Activated CD8-positive, alpha-beta memory T cell treated with anti-CD3 and anti-CD28 coated beads for 36 hours (primary cell): ENCODE results near the gene MPRIP. TPM values are rescaled to one million over a fixed set of nuclear protein-coding genes. Genes with fewer than 3 reads are reported as not detected.

Source experiments
- CTCF ChIA-PET: fragments of 350-600 bp; sonication (Branson Sonifier 250); formaldehyde crosslinking; loops from one replicate; lab custom pipeline; 2021; ENCODE audit warnings: antibody characterized with exemption; lab: Charles Lee
- POLR2A ChIA-PET: fragments of 350-600 bp; sonication (Branson Sonifier 250); formaldehyde crosslinking; loops from one replicate; lab custom pipeline; 2021; ENCODE audit warnings: antibody characterized with exemption; lab: Charles Lee
- total RNA-seq, 2 experiments: library from RNA; stranded (reverse); gene quantifications; one replicate each; pipeline ENCODE4 v1.2.3, GENCODE V29; 2021

The MPRIP gene
- total RNA-seq, 2 experiments from 2014 or later, result 165 to 172 TPM

DNA sequence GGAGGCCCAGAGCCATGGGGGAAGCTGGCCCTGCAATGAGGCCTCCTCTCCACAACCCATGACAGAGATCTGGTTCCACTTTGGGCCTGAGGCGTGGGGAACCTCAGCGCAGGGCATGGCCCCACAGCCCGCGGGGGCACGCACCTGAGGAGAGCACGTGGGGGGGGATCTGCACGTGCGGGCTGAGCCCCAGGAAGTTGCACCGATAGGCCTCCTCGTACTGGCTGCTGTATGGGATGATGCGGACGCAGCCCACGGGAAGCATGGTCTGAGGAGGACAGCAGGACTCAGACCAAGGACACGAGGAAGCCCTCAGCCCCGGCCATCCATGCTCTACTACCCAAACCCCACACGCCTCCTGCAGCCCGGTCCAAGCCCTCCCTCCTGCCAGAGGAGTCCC lies 174.0 kb downstream of the MPRIP start:
- ChIA-PET POLR2A (no interaction called here), CTCF (no interaction called here)

DNA sequence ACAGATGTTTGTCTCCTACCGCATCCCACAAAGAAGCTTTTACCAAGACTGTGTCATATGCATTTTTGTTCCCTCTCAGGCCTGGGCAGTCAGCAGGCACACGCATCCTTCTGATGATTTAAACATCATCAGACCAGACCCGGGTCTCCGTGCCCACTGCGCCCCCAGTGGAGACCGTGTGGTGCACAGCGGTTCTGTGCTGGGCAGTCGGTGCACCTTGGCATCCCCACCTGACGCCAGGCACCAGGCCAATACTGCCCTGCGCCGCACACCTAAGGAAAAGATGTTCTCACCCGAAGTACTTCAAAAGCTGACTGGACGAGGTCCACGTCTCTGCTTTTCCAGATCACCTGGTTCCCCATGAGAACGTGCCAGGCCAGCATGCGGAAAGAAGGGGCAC lies 174.5 kb downstream of the MPRIP start:
- CTCF ChIA-PET, result no interaction called here
- POLR2A ChIA-PET, result no interaction called here

- ChIA-PET POLR2A (no interaction called here), CTCF (interaction anchor here (0.7 kb wide), 1 partner anchor 41 kb away, joined by 4 read pairs; no protein-coding TSS in a partner anchor)
These were observed 175.7 kb downstream of the MPRIP start for GRCh38 chr17:17217995-17218394.

DNA sequence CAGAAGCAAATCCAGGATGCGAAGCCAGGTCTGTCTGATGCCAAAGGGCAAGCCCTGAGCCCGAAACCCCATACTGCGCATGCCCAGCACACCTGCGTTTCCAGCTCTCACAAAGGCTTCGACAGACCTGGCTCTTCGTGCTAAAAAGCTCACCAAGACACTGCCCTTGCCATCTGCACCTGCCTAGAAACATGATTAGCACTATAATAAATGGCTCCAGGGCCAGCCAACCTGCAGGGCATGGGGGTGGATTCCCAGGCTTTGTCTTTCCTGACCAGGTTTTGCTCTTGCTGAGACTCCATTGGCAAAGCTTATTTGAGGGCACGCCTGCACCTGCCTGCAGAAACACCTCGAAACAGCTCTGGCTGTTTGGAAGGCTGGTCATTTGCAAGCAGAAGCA lies 178.3 kb downstream of the MPRIP start:
- POLR2A ChIA-PET, result no interaction called here
- CTCF ChIA-PET, result no interaction called here

- ChIA-PET CTCF (interaction anchor here (0.6 kb wide), 1 partner anchor 49 kb away, joined by 3 read pairs; no protein-coding TSS in a partner anchor), POLR2A (no interaction called here)
These were observed 179.1 kb downstream of the MPRIP start for GRCh38 chr17:17221329-17221728.

GRCh38 chr17:17223736-17224135 lies 181.5 kb downstream of the MPRIP start:
- ChIA-PET CTCF (no interaction called here), POLR2A (no interaction called here)

DNA sequence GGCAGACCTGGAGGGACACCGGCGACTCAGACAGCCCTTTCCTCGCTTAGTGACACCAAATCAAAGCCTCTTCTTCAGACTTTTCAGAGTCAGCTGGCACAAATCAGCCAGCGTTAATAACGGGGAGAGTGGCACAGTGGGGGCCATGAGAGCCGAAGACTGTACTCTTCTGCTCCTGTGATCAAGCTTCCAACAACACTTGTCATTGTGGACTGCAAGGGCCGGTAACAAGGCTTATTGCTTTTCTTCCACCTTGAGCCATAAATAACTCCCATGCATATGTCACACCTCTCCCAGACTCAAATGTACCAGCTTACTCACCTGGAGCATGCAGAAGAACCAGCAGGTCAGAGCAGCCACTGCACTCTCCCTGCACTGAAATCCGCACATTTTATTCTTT lies 181.9 kb downstream of the MPRIP start:
- ChIA-PET POLR2A (no interaction called here), CTCF (no interaction called here)

DNA sequence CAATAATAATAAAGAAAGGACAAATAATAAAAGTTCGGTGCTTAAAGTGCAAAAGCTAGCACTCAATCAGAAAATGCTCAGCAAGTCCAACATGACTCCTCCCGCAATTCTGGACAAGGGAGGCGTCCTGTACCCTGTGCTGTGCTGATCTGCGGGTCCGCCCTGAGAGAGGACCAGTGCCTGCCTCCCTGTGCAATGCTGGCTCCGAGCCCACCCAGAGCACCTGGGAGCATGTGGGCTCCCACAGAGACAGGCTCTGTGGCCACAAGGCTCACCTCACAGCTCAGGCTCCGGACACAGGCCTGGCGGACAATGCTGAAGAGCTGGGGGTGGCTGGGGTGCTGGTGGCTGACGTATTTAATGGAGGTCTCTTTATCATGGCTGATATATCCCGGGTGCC lies 183.6 kb downstream of the MPRIP start:
- POLR2A ChIA-PET, result no interaction called here

DNA sequence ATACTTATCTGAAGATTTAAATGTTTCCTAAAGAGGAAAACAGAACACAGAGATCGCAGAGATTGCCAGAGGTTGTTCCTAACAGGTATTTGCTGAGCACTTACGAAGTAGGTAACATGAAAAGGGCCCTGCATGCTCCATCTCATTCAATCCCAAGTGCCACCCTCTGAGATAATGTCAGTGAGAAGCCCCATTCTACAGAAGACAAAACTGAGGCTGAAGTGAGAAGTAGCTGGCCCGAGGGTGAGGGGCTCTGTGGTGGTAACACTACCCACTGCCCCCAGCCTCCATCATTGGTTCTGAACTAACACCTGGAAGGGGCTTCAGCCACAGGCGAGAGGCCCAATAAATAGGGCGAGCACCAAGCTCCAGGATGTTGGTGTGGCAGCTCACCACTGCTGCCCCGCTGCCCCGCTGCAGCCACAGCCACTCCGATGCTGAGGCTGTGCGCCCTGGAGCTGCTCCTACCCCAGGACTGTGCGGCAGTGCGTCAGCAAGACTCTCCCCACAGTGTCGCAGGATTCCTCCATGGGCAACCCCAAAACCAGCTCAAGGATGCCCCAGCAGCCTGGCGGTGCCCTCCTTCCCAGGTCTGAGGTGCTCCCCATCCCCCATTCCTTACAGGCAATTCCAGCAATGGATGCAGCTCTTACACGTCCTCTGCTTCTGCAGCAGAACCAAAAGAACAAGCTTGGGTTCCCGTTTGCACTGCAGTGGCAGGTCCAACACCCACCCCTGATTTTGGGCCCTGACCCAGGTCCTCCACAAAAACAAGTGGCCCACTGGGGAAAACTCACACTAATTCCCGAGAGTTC lies 184.4 kb downstream of the MPRIP start:
- POLR2A ChIA-PET, result no interaction called here
- CTCF ChIA-PET, result no interaction called here

More for the DNA sequence above, 183.6 kb downstream of the MPRIP start:
- CTCF ChIA-PET, result no interaction called here

- ChIA-PET POLR2A (no interaction called here), CTCF (no interaction called here)
These were observed 185.6 kb downstream of the MPRIP start for GRCh38 chr17:17227608-17228520.

DNA sequence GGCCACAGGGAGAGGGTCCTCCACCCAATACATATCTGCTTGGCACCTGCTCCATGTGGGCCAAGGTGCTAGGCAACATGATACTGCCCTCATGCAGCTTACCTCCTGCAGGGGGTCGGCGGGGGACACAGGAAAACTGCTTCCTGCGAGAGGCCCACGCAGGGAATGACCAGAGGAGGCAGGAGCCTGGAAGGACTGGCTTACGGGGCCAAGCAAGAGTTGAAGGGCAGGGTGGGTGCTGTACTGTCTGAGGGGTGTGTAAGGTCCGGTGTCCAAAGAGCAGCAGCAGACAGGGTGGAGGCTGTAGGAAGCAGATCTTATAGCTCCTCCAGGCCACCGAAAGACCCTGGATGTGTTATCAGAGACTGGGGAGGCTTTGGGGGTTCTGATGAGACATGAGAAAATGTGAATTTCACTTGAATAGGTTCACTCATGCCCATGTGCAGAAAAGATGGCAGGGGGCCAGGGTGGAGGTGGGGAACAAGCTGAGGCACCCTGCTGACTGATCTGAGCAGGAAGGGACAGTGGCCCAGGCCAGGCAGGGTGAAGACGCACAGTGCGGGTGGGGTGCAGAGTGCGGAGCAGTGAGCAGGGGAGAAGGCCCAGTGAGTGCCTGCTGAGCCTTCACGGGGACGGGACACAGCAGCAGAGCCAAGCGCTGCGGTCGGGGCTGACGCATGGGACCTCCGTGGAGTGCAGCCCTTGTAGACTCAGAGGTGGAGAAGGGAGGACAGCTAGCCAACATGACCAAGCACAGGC lies 186.4 kb downstream of the MPRIP start:
- POLR2A ChIA-PET, result interaction anchor here (0.5 kb wide), 1 partner anchor 18 kb away, joined by 3 read pairs; no protein-coding TSS in a partner anchor
- CTCF ChIA-PET, result no interaction called here

GRCh38 chr17:17229416-17230384 lies 187.4 kb downstream of the MPRIP start:
- ChIA-PET POLR2A (interaction anchor here (0.5 kb wide), 1 partner anchor 19 kb away, joined by 3 read pairs; no protein-coding TSS in a partner anchor), CTCF (no interaction called here)

DNA sequence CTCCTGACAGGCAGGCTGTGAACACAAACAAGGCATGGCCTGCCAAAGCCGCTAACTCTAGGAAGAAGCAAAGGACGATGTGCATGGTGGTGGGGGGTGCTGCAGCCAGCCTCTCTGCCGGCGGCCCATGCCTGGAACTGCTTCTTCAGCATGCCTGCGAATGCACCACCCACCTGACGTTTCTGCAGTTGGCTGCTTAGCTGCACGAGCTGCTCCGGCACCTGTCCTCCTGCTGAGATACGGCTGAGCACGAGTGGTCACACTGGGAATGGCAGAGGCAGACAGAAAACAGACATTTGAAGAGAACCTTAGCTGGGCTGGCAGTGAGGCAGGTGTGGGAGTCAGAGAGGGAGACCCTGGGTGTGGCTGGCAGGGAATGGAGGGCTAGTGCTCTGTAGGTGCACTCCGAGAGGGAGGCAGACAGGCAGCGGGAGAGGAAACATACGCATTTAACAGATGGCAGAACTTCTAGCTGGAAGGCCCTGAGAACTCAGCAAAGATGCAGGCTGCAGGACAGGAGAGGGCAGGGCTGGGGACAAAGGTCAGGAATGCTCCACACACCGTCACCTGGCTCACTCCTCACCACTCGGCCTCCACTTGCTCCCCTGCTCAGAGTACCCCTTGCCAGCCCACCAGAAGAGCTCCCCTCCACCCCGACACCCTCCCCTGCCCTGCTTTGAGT lies 189.5 kb downstream of the MPRIP start:
- ChIA-PET CTCF (no interaction called here), POLR2A (no interaction called here)

GRCh38 chr17:17232303-17232621 lies 190.0 kb downstream of the MPRIP start:
- POLR2A ChIA-PET, result no interaction called here
- CTCF ChIA-PET, result no interaction called here

GRCh38 chr17:17235212-17236174 lies 193.2 kb downstream of the MPRIP start:
- POLR2A ChIA-PET, result interaction anchor here (1.2 kb wide), 1 partner anchor 45 kb away, joined by 7 read pairs; no protein-coding TSS in a partner anchor
- CTCF ChIA-PET, result interaction anchor here (0.7 to 0.9 kb wide), 2 partner anchors 43 to 235 kb away, joined by 3 to 6 read pairs; no protein-coding TSS in a partner anchor

GRCh38 chr17:17236295-17237025 lies 194.2 kb downstream of the MPRIP start:
- ChIA-PET POLR2A (interaction anchor here (1.2 kb wide), 1 partner anchor 44 kb away, joined by 7 read pairs; no protein-coding TSS in a partner anchor), CTCF (interaction anchor here (0.7 kb wide), 1 partner anchor 42 kb away, joined by 3 read pairs; no protein-coding TSS in a partner anchor)
